DMS53 (cell line): Measurements from ENCODE around the gene MED15.
"Not testable (repeated sequence)": the region's sequence is repeated elsewhere in the genome, so short reads cannot be mapped to it uniquely, and the experiment has no call there.

Experiments
- DNase-seq: peaks from one replicate; lab custom pipeline; 2025; lab: John Stamatoyannopoulos, UW

MED15 gene

GRCh38 chr22:20532256-20532993 lies 25.0 kb downstream of the MED15 start:
- no peak for DNase-seq

GRCh38 chr22:20533095-20533878 lies 25.9 kb downstream of the MED15 start:
- DNase-seq = no peak

GRCh38 chr22:20533879-20534265 lies 26.5 kb downstream of the MED15 start:
- DNase-seq = no peak

- DNase-seq = no peak
These were observed 29.3 kb downstream of the MED15 start for GRCh38 chr22:20536590-20537324.

- no peak for DNase-seq
These were observed 29.9 kb downstream of the MED15 start for GRCh38 chr22:20537325-20537756.

GRCh38 chr22:20537983-20538382 lies 30.6 kb downstream of the MED15 start:
- DNase-seq = no peak

- DNase-seq = not testable (repeated sequence)
These were observed 31.5 kb downstream of the MED15 start for GRCh38 chr22:20538875-20539274.

GRCh38 chr22:20542055-20542454 lies 34.6 kb downstream of the MED15 start:
- no peak for DNase-seq

GRCh38 chr22:20542736-20543135 lies 35.3 kb downstream of the MED15 start:
- no peak for DNase-seq

GRCh38 chr22:20545318-20545634 lies 37.9 kb downstream of the MED15 start:
- not testable (repeated sequence) for DNase-seq

- no peak for DNase-seq
These were observed 38.5 kb downstream of the MED15 start for GRCh38 chr22:20545681-20546521.

- DNase-seq = no peak
These were observed 39.1 kb downstream of the MED15 start for GRCh38 chr22:20546541-20546950.

GRCh38 chr22:20547029-20547428 lies 39.6 kb downstream of the MED15 start:
- no peak for DNase-seq

- DNase-seq = no peak
These were observed 41.4 kb downstream of the MED15 start for GRCh38 chr22:20548806-20549205.

GRCh38 chr22:20549232-20549841 lies 41.9 kb downstream of the MED15 start:
- no peak for DNase-seq

- DNase-seq = no peak
These were observed 42.8 kb downstream of the MED15 start for GRCh38 chr22:20550057-20550817.

GRCh38 chr22:20550851-20551744 lies 43.7 kb downstream of the MED15 start:
- no peak for DNase-seq

- no peak for DNase-seq
These were observed 44.5 kb downstream of the MED15 start for GRCh38 chr22:20551805-20552442.
